Measurements from ENCODE around the gene CDKN1A. TPM values are rescaled to one million over a fixed set of nuclear protein-coding genes. Genes with fewer than 3 reads are reported as not detected.

The CDKN1A gene
- total RNA-seq, 1 donor from 2014 or later: 201 TPM

- Mint-ChIP-seq H3K27me3 (ENCODE audit: unreplicated experiment) (no peaks in the 10 kb centered on the region), H3K36me3 (ENCODE audit: unreplicated experiment) (no peaks in the 10 kb centered on the region), H3K27ac (ENCODE audit: unreplicated experiment) (no peak overlapping the region), H3K4me3 (ENCODE audit: unreplicated experiment) (no peak overlapping the region), H3K4me1 (ENCODE audit: unreplicated experiment) (no peaks in the 10 kb centered on the region), H3K9me3 (ENCODE audit: unreplicated experiment) (no peaks in the 10 kb centered on the region)
- no peak for TF ChIP-seq CTCF (IDR thresholded peaks at IDR 0.05)
- no peak for DNase-seq (ENCODE audit: extremely low spot score, unreplicated experiment)
Measured at GRCh38 chr6:36692861-36693702, 14.6 kb downstream of the CDKN1A start.

- Mint-ChIP-seq H3K4me3 (ENCODE audit: unreplicated experiment) (no peak overlapping the region), H3K36me3 (ENCODE audit: unreplicated experiment) (no peaks in the 10 kb centered on the region), H3K27ac (ENCODE audit: unreplicated experiment) (no peak overlapping the region), H3K4me1 (ENCODE audit: unreplicated experiment) (no peaks in the 10 kb centered on the region), H3K9me3 (ENCODE audit: unreplicated experiment) (no peaks in the 10 kb centered on the region), H3K27me3 (ENCODE audit: unreplicated experiment) (no peaks in the 10 kb centered on the region)
- no peak for DNase-seq (ENCODE audit: extremely low spot score, unreplicated experiment)
- TF ChIP-seq CTCF (IDR thresholded peaks at IDR 0.05): no peak
Measured at GRCh38 chr6:36694616-36695015, 16.1 kb downstream of the CDKN1A start.

GRCh38 chr6:36695414-36695813 lies 16.9 kb downstream of the CDKN1A start:
- no peak for DNase-seq (ENCODE audit: extremely low spot score, unreplicated experiment)
- Mint-ChIP-seq H3K4me1 (ENCODE audit: unreplicated experiment) (no peaks in the 10 kb centered on the region), H3K9me3 (ENCODE audit: unreplicated experiment) (no peaks in the 10 kb centered on the region), H3K4me3 (ENCODE audit: unreplicated experiment) (no peak overlapping the region), H3K36me3 (ENCODE audit: unreplicated experiment) (no peaks in the 10 kb centered on the region), H3K27ac (ENCODE audit: unreplicated experiment) (no peak overlapping the region), H3K27me3 (ENCODE audit: unreplicated experiment) (no peaks in the 10 kb centered on the region)
- no peak for TF ChIP-seq CTCF (IDR thresholded peaks at IDR 0.05)

- no peaks in the 10 kb centered on the region for H3K4me1 Mint-ChIP-seq (ENCODE audit: unreplicated experiment)
- no peak within 1 kb of the TSS for H3K27ac Mint-ChIP-seq (ENCODE audit: unreplicated experiment)
- no peak for DNase-seq (ENCODE audit: extremely low spot score, unreplicated experiment)
- no peaks in the 10 kb centered on the region for H3K9me3 Mint-ChIP-seq (ENCODE audit: unreplicated experiment)
- no peaks in the 10 kb centered on the region for H3K36me3 Mint-ChIP-seq (ENCODE audit: unreplicated experiment)
- H3K4me3 Mint-ChIP-seq (ENCODE audit: unreplicated experiment): no peak within 1 kb of the TSS
- H3K27me3 Mint-ChIP-seq (ENCODE audit: unreplicated experiment): no peaks in the 10 kb centered on the region
- TF ChIP-seq CTCF (IDR thresholded peaks at IDR 0.05): no peak
Measured at GRCh38 chr6:36697481-36697903, 19.0 kb downstream of the CDKN1A start, which contains the start of gene RAB44. Gene RAB44 (plus strand): TSS chr6:36697826. CDS start chr6:36704236, 6,410 bp downstream.

GRCh38 chr6:36698196-36698595 lies 19.7 kb downstream of the CDKN1A start:
- no peak for TF ChIP-seq CTCF (IDR thresholded peaks at IDR 0.05)
- Mint-ChIP-seq H3K4me1 (ENCODE audit: unreplicated experiment) (no peaks in the 10 kb centered on the region), H3K27ac (ENCODE audit: unreplicated experiment) (no peak overlapping the region), H3K4me3 (ENCODE audit: unreplicated experiment) (no peak overlapping the region), H3K9me3 (ENCODE audit: unreplicated experiment) (no peaks in the 10 kb centered on the region), H3K36me3 (ENCODE audit: unreplicated experiment) (no peaks in the 10 kb centered on the region), H3K27me3 (ENCODE audit: unreplicated experiment) (peaks cover 2% of the 10 kb centered on the region)
- DNase-seq (ENCODE audit: extremely low spot score, unreplicated experiment): no peak
